AG10803 (cell line): ENCODE measurements around the gene HSPA8.

Source experiments
- DNase-seq: peaks from one replicate; pipeline ENCODE4 v3.0.0; 2010; ENCODE audit warnings: low read depth
- H3K4me3 ChIP-seq: 2 replicates; pipeline ENCODE4 v1.5.1; 2011; ENCODE audit warnings: mild to moderate bottlenecking, low read length, control low read depth
- CTCF ChIP-seq: conservative IDR thresholded peaks from 2 replicates; pipeline ENCODE4 v1.5.1; 2011; ENCODE audit warnings: mild to moderate bottlenecking, low read length, control low read depth, inconsistent platforms

Gene HSPA8

GRCh38 chr11:123052901-123053721 lies 8.8 kb downstream of the HSPA8 start:
- H3K4me3 ChIP-seq = no peak overlapping the region
- no peak for TF ChIP-seq CTCF
- no peak for DNase-seq

DNA sequence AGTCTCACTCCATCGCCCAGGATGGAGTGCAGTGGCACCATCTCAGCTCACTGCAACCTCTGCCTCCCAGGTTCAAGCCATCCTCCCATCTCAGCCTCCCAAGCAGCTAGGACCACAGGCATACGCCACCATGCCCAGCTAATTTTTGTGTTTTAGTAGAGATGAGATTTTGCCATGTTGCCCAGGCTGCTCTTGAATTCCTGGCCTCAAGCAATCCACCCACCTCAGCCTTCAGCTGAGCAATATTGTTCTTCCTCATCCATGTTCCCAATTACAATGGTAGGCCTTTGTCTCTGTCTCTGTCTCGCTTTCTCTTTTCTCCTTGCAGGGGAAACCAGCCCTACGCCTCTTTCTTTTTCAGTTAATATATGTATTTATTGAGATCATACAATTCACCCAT lies 10.3 kb downstream of the HSPA8 start:
- H3K4me3 ChIP-seq = no peak overlapping the region
- DNase-seq = no peak
- TF ChIP-seq CTCF = no peak

- no peak overlapping the region for H3K4me3 ChIP-seq
- DNase-seq = no peak
- no peak for TF ChIP-seq CTCF
These were observed 10.8 kb downstream of the HSPA8 start for GRCh38 chr11:123051146-123051545.

DNA sequence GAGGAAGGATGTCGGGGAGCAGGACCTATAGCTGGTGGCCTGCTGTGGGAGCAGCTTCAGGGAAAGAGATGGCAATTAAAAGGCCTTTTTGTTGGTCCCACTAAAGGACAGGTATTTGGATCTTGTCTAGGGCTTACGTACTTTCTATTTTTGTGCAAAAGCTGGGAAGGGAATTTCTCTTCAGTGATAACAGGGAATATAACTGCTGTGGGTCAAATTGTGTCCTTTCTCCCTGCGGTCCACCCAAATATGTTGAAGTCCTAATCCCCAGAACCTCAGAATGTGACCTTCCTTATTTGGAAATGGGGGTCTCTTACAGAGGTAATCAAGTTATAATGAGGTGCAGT lies 14.0 kb downstream of the HSPA8 start:
- H3K4me3 ChIP-seq = no peak overlapping the region
- TF ChIP-seq CTCF = no peak
- no peak for DNase-seq

- no peak for DNase-seq
- TF ChIP-seq CTCF = no peak
- no peak overlapping the region for H3K4me3 ChIP-seq
These were observed 14.5 kb downstream of the HSPA8 start for GRCh38 chr11:123047266-123047946.

DNA sequence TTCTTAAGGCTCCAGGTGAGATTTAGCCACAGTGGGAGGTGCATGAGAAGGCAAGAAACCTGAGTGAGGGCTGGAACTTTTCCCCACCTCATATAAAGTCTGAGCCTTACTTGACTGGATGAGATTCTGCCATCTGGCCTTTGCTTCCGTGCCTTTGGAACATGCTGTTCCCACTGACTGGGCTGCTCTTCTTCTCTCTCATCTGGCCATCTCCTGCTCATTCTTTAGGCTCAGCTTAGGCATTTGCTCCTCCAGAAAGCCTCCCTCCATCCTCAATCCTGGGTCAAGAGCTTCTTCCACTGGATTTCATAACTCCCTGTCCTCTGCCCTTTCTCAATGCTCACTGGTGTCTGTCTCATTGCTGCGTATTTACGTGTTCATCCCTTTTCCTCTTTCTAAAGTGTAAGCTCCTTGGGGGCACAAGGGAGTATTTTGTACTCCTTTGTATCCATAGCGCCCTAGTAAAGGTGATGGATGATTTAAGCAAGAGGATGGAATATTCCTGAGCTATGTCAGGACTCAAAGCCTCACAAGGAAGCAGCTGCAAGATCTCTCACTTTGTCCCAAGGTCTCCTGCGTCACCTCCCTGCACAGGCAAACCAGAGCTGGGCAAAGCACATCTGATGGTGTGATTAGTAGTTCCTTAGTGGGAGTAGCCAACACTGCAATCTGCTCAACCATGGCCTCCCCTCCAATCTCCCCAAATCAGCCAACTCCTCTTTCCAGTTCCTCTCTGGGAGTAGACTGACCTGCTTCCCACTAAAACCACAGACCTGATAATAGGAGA lies 15.3 kb downstream of the HSPA8 start:
- no peak overlapping the region for H3K4me3 ChIP-seq
- DNase-seq = no peak
- TF ChIP-seq CTCF = no peak
